ENCODE measurements around the gene PATJ. TPM values are rescaled to one million over a fixed set of nuclear protein-coding genes. Genes with fewer than 3 reads are reported as not detected.

The PATJ gene
- total RNA-seq, 1 donor from 2014 or later: 31.2 TPM

GRCh38 chr1:62088439-62088838, 346.2 kb downstream of the PATJ start:
- TF ChIP-seq CTCF (IDR thresholded peaks at IDR 0.05): no peak
- no peaks in the 10 kb centered on the region for H3K9me3 Mint-ChIP-seq
- H3K27me3 Mint-ChIP-seq: no peaks in the 10 kb centered on the region
- ChIA-PET CTCF (interaction anchor here (1.4 kb wide), 1 partner anchor 9 kb away, joined by 3 read pairs; no protein-coding TSS in a partner anchor), POLR2A (no interaction called here)
- H3K36me3 Mint-ChIP-seq (ENCODE audit: low read depth): peaks cover 25% of the 10 kb centered on the region
- H3K4me3 Mint-ChIP-seq: no peak overlapping the region
- no peak for DNase-seq
- H3K4me1 Mint-ChIP-seq: no peaks in the 10 kb centered on the region
- no peak for ATAC-seq (ENCODE audit: low read depth)
- intact Hi-C loops (cut with micrococcal nuclease): no loop called here
- no peak overlapping the region for H3K27ac Mint-ChIP-seq

- DNase-seq (no peak), ATAC-seq (ENCODE audit: low read depth) (no peak)
- H3K27me3 Mint-ChIP-seq: no peaks in the 10 kb centered on the region
- H3K4me1 Mint-ChIP-seq: no peaks in the 10 kb centered on the region
- H3K36me3 Mint-ChIP-seq (ENCODE audit: low read depth): peaks cover 24% of the 10 kb centered on the region
- no peak for TF ChIP-seq CTCF (IDR thresholded peaks at IDR 0.05)
- ChIA-PET POLR2A (no interaction called here), CTCF (interaction anchor here (1.4 kb wide), 1 partner anchor 11 kb away, joined by 3 read pairs; no protein-coding TSS in a partner anchor)
- H3K9me3 Mint-ChIP-seq: no peaks in the 10 kb centered on the region
- no peak overlapping the region for H3K27ac Mint-ChIP-seq
- H3K4me3 Mint-ChIP-seq: no peak overlapping the region
- intact Hi-C loops (cut with micrococcal nuclease): no loop called here
Observed at GRCh38 chr1:62089570-62089969, 347.3 kb downstream of the PATJ start.

GRCh38 chr1:62090016-62090415, 347.7 kb downstream of the PATJ start:
- Mint-ChIP-seq H3K9me3 (no peaks in the 10 kb centered on the region), H3K27me3 (no peaks in the 10 kb centered on the region), H3K36me3 (ENCODE audit: low read depth) (peaks cover 19% of the 10 kb centered on the region), H3K4me3 (no peak overlapping the region), H3K27ac (no peak overlapping the region), H3K4me1 (no peaks in the 10 kb centered on the region)
- CTCF ChIA-PET: no interaction called here
- intact Hi-C loops (cut with micrococcal nuclease): no loop called here
- TF ChIP-seq CTCF (IDR thresholded peaks at IDR 0.05): no peak
- ATAC-seq (ENCODE audit: low read depth) (no peak), DNase-seq (no peak)
- POLR2A ChIA-PET: no interaction called here

- DNase-seq: no peak
- Mint-ChIP-seq H3K27me3 (no peaks in the 10 kb centered on the region), H3K9me3 (no peaks in the 10 kb centered on the region), H3K36me3 (ENCODE audit: low read depth) (peaks cover 13% of the 10 kb centered on the region), H3K27ac (no peak overlapping the region), H3K4me3 (no peak overlapping the region), H3K4me1 (no peaks in the 10 kb centered on the region)
- CTCF ChIA-PET: interaction anchor here (0.6 kb wide), 1 partner anchor 50 kb away, joined by 3 read pairs; no protein-coding TSS in a partner anchor
- intact Hi-C loops (cut with micrococcal nuclease): no loop called here
- POLR2A ChIA-PET: no interaction called here
- ATAC-seq (ENCODE audit: low read depth): no peak
- TF ChIP-seq CTCF (IDR thresholded peaks at IDR 0.05): no peak
Observed at GRCh38 chr1:62092110-62092509, 349.8 kb downstream of the PATJ start.

GRCh38 chr1:62093261-62093660, 351.0 kb downstream of the PATJ start:
- CTCF ChIA-PET: interaction anchor here (1.7 kb wide), 1 partner anchor 11 kb away, joined by 5 read pairs; no protein-coding TSS in a partner anchor
- TF ChIP-seq CTCF (IDR thresholded peaks at IDR 0.05): no peak

More at GRCh38 chr1:62093261-62093660, 351.0 kb downstream of the PATJ start:
- DNase-seq (no peak), ATAC-seq (ENCODE audit: low read depth) (no peak)
- POLR2A ChIA-PET: no interaction called here
- H3K9me3 Mint-ChIP-seq: no peaks in the 10 kb centered on the region
- no peak overlapping the region for H3K4me3 Mint-ChIP-seq
- intact Hi-C loops (cut with micrococcal nuclease): no loop called here
- H3K27ac Mint-ChIP-seq: no peak overlapping the region
- no peaks in the 10 kb centered on the region for H3K4me1 Mint-ChIP-seq
- H3K27me3 Mint-ChIP-seq: no peaks in the 10 kb centered on the region
- H3K36me3 Mint-ChIP-seq (ENCODE audit: low read depth): peaks cover 12% of the 10 kb centered on the region
